Lower lobe of right lung (tissue), 2 donors: ENCODE data around the gene GOLGA2. TPM values are rescaled to one million over a fixed set of nuclear protein-coding genes. Genes with fewer than 3 reads are reported as not detected.

Experiments used
- ATAC-seq, 2 donors: fragments of 200-7000 bp; cut with Tn5 transposase; one replicate each; pipeline ENCODE4 v1.9.1; 2020 to 2022; ENCODE audit warnings: mild to moderate bottlenecking in 2 of 2, moderate library complexity in 2 of 2
- DNase-seq: peaks from one replicate; pipeline ENCODE4 v3.0.0-alpha.2; 2020
- H3K27ac ChIP-seq: fragments of 200-600 bp; one replicate; pipeline ENCODE4 v1.8.0; 2022
- H3K27me3 ChIP-seq: fragments of 200-600 bp; one replicate; pipeline ENCODE4 v1.8.0; 2022; ENCODE audit warnings: low read depth
- H3K36me3 ChIP-seq: fragments of 200-600 bp; one replicate; pipeline ENCODE4 v1.8.0; 2022; ENCODE audit warnings: mild to moderate bottlenecking
- H3K4me1 ChIP-seq: fragments of 200-600 bp; one replicate; pipeline ENCODE4 v1.8.0; 2022
- H3K4me3 ChIP-seq: fragments of 200-600 bp; one replicate; pipeline ENCODE4 v1.8.0; 2022; ENCODE audit warnings: mild to moderate bottlenecking
- H3K9me3 ChIP-seq: fragments of 200-600 bp; one replicate; pipeline ENCODE4 v1.8.0; 2022
- CTCF ChIP-seq: fragments of 200-600 bp; IDR thresholded peaks from one replicate; pipeline ENCODE4 v1.8.0; 2022; ENCODE audit warnings: antibody characterized with exemption, mild to moderate bottlenecking
- intact Hi-C: fragments of 100-400 bp; cut with DNase I; formaldehyde crosslinking; loops from one replicate; pipeline ENCODE4 v1.11.0; 2022
- total RNA-seq: library from RNA; stranded (reverse); fragmentation: NEBNext Ultra II Directional; extraction: Animal tissue kit (Norgen Biotek cat#: 25700); gene quantifications from one replicate; pipeline ENCODE4 v1.2.1, GENCODE V29; 2021
- donor health status: DM: no; HTN: yes; CAD: no; lungs with severe emphysema.

GOLGA2 gene
- total RNA-seq, 1 donor from 2014 or later, result 82.7 TPM

- H3K36me3 ChIP-seq, result no peaks in the 10 kb centered on the region
- H3K27ac ChIP-seq, result peak overlapping the region; percentile 46
- no peaks in the 10 kb centered on the region for H3K9me3 ChIP-seq
- H3K4me1 ChIP-seq, result peaks cover 22% of the 10 kb centered on the region
- H3K27me3 ChIP-seq, result no peaks in the 10 kb centered on the region
- TF ChIP-seq CTCF, result no peak
- intact Hi-C loops, result no loop called here
- DNase-seq (peak; percentile 93), ATAC-seq (peak; percentile 97 to 98)
- H3K4me3 ChIP-seq, result peak overlapping the region; percentile 51
Observed at GRCh38 chr9:128249908-128250838, 25.6 kb downstream of the GOLGA2 start.

- intact Hi-C loops, result no loop called here
- Histone ChIP-seq H3K4me1 (peaks cover 27% of the 10 kb centered on the region), H3K27ac (peak overlapping the region; percentile 46), H3K4me3 (no peak overlapping the region), H3K36me3 (no peaks in the 10 kb centered on the region), H3K9me3 (no peaks in the 10 kb centered on the region), H3K27me3 (no peaks in the 10 kb centered on the region)
- TF ChIP-seq CTCF, result no peak
- DNase-seq (no peak), ATAC-seq (no peak)
Observed at GRCh38 chr9:128249558-128249907, 26.3 kb downstream of the GOLGA2 start.

GRCh38 chr9:128247226-128247803 lies 28.5 kb downstream of the GOLGA2 start:
- Histone ChIP-seq H3K36me3 (no peaks in the 10 kb centered on the region), H3K27me3 (no peaks in the 10 kb centered on the region), H3K4me1 (peaks cover 27% of the 10 kb centered on the region), H3K4me3 (no peak overlapping the region), H3K9me3 (no peaks in the 10 kb centered on the region), H3K27ac (no peak overlapping the region)
- TF ChIP-seq CTCF, result no peak
- intact Hi-C loops, result no loop called here
- ATAC-seq (no peak), DNase-seq (no peak)

- peaks cover 26% of the 10 kb centered on the region for H3K4me1 ChIP-seq
- H3K27me3 ChIP-seq, result no peaks in the 10 kb centered on the region
- H3K9me3 ChIP-seq, result no peaks in the 10 kb centered on the region
- no peak overlapping the region for H3K4me3 ChIP-seq
- TF ChIP-seq CTCF, result no peak
- DNase-seq, result no peak
- peak overlapping the region; percentile 48 for H3K27ac ChIP-seq
- no peaks in the 10 kb centered on the region for H3K36me3 ChIP-seq
- no peak for ATAC-seq
- intact Hi-C loops, result no loop called here
Observed at GRCh38 chr9:128246471-128246870, 29.3 kb downstream of the GOLGA2 start.

GRCh38 chr9:128245421-128246151 lies 30.2 kb downstream of the GOLGA2 start:
- no peak overlapping the region for H3K4me3 ChIP-seq
- DNase-seq, result no peak
- no peaks in the 10 kb centered on the region for H3K27me3 ChIP-seq
- peaks cover 17% of the 10 kb centered on the region for H3K4me1 ChIP-seq
- no peaks in the 10 kb centered on the region for H3K9me3 ChIP-seq
- no peak for TF ChIP-seq CTCF
- intact Hi-C loops, result no loop called here
- H3K36me3 ChIP-seq, result no peaks in the 10 kb centered on the region
- peak overlapping the region; percentile 48 for H3K27ac ChIP-seq
- no peak for ATAC-seq
